ENCODE results near the gene THOC6. TPM values are rescaled to one million over a fixed set of nuclear protein-coding genes. Genes with fewer than 3 reads are reported as not detected.

Gene THOC6
- total and polyA plus RNA-seq, 9 of the 15 experiments (the other 6 are each of a cell fraction or from before 2014, with no cell fraction given): 2.5 to 65.4 (median 42.3) TPM

DNA sequence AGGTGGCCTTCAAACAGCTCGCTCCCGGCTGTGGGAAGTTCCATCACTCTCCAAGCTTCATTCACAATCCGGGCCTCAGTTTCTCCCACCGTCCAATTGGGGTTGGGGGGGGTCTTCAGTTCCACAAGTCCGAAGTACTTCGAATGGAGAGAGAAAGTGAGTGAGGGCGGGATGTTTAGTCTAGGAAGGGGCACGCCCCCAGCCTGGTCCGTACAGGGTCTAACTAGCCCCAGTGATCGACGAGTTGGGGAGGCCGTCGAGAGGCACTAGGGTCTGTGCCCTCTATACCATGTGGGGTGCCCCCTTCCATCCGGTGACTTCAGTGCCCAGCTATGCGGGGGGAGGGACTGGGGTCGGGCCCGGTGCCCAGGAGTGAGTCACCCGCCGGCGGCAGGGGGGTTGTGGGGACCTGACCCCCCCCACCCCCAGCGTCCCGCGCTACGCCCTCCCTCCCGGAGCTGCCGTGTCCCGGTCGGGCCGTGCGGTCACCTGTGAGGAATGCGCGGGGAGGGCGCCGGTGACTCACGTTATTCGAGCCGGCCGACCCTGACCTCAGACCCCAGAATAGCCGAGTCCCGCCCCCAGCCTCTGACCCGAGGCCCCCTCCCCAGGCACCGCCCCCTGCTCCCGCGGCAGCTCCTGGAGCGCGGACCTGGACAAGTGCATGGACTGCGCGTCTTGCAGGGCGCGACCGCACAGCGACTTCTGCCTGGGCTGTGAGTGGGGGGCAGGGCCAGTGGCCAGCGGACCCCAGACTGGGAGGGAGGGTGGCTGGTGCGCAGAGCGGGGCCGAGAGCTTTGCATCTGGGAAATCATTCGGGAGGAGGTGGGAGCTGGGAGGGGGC, 3.0 kb upstream of the THOC6 start (continued):
- TF ChIP-seq, protein P1, sequence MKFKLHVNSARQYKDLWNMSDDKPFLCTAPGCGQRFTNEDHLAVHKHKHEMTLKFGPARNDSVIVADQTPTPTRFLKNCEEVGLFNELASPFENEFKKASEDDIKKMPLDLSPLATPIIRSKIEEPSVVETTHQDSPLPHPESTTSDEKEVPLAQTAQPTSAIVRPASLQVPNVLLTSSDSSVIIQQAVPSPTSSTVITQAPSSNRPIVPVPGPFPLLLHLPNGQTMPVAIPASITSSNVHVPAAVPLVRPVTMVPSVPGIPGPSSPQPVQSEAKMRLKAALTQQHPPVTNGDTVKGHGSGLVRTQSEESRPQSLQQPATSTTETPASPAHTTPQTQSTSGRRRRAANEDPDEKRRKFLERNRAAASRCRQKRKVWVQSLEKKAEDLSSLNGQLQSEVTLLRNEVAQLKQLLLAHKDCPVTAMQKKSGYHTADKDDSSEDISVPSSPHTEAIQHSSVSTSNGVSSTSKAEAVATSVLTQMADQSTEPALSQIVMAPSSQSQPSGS (CRISPR knock-in tag; IDR thresholded peaks at IDR 0.05): no peak
- TF ChIP-seq SLC30A9 (CRISPR knock-in tag; IDR thresholded peaks at IDR 0.05) (no peak), PHTF2 (CRISPR knock-in tag; IDR thresholded peaks at IDR 0.05) (no peak), RAD21 (CRISPR knock-in tag; conservative IDR thresholded peaks at IDR 0.05 in 1 of 2, IDR thresholded peaks at IDR 0.05 in 1 of 2) (no peak), OTX1 (CRISPR knock-in tag; IDR thresholded peaks at IDR 0.05) (no peak), BDP1 (IDR thresholded peaks at IDR 0.05; ENCODE audit: insufficient read depth, insufficient read length) (no peak), CSDE1 (IDR thresholded peaks at IDR 0.05) (no peak), TRIM24 (IDR thresholded peaks at IDR 0.05) (no peak), ETV1 (tag; conservative IDR thresholded peaks at IDR 0.05; ENCODE audit: low read depth) (no peak), CBX2 (IDR thresholded peaks at IDR 0.05; ENCODE audit: insufficient read depth, low read length, poor library complexity, severe bottlenecking) (no peak), EGR1 (conservative IDR thresholded peaks at IDR 0.05) (peak; percentile 18), SMAD2 (IDR thresholded peaks at IDR 0.05; ENCODE audit: low read depth, low read length) (no peak), MECOM (CRISPR knock-in tag; IDR thresholded peaks at IDR 0.05) (no peak), MAFG (tag; conservative IDR thresholded peaks at IDR 0.05) (no peak), POLR2AphosphoS2 (IDR thresholded peaks at IDR 0.05; ENCODE audit: low read length) (no peak), HDAC6 (IDR thresholded peaks at IDR 0.05; ENCODE audit: low read depth, low read length) (no peak)
- TF ChIP-seq, protein P2, sequence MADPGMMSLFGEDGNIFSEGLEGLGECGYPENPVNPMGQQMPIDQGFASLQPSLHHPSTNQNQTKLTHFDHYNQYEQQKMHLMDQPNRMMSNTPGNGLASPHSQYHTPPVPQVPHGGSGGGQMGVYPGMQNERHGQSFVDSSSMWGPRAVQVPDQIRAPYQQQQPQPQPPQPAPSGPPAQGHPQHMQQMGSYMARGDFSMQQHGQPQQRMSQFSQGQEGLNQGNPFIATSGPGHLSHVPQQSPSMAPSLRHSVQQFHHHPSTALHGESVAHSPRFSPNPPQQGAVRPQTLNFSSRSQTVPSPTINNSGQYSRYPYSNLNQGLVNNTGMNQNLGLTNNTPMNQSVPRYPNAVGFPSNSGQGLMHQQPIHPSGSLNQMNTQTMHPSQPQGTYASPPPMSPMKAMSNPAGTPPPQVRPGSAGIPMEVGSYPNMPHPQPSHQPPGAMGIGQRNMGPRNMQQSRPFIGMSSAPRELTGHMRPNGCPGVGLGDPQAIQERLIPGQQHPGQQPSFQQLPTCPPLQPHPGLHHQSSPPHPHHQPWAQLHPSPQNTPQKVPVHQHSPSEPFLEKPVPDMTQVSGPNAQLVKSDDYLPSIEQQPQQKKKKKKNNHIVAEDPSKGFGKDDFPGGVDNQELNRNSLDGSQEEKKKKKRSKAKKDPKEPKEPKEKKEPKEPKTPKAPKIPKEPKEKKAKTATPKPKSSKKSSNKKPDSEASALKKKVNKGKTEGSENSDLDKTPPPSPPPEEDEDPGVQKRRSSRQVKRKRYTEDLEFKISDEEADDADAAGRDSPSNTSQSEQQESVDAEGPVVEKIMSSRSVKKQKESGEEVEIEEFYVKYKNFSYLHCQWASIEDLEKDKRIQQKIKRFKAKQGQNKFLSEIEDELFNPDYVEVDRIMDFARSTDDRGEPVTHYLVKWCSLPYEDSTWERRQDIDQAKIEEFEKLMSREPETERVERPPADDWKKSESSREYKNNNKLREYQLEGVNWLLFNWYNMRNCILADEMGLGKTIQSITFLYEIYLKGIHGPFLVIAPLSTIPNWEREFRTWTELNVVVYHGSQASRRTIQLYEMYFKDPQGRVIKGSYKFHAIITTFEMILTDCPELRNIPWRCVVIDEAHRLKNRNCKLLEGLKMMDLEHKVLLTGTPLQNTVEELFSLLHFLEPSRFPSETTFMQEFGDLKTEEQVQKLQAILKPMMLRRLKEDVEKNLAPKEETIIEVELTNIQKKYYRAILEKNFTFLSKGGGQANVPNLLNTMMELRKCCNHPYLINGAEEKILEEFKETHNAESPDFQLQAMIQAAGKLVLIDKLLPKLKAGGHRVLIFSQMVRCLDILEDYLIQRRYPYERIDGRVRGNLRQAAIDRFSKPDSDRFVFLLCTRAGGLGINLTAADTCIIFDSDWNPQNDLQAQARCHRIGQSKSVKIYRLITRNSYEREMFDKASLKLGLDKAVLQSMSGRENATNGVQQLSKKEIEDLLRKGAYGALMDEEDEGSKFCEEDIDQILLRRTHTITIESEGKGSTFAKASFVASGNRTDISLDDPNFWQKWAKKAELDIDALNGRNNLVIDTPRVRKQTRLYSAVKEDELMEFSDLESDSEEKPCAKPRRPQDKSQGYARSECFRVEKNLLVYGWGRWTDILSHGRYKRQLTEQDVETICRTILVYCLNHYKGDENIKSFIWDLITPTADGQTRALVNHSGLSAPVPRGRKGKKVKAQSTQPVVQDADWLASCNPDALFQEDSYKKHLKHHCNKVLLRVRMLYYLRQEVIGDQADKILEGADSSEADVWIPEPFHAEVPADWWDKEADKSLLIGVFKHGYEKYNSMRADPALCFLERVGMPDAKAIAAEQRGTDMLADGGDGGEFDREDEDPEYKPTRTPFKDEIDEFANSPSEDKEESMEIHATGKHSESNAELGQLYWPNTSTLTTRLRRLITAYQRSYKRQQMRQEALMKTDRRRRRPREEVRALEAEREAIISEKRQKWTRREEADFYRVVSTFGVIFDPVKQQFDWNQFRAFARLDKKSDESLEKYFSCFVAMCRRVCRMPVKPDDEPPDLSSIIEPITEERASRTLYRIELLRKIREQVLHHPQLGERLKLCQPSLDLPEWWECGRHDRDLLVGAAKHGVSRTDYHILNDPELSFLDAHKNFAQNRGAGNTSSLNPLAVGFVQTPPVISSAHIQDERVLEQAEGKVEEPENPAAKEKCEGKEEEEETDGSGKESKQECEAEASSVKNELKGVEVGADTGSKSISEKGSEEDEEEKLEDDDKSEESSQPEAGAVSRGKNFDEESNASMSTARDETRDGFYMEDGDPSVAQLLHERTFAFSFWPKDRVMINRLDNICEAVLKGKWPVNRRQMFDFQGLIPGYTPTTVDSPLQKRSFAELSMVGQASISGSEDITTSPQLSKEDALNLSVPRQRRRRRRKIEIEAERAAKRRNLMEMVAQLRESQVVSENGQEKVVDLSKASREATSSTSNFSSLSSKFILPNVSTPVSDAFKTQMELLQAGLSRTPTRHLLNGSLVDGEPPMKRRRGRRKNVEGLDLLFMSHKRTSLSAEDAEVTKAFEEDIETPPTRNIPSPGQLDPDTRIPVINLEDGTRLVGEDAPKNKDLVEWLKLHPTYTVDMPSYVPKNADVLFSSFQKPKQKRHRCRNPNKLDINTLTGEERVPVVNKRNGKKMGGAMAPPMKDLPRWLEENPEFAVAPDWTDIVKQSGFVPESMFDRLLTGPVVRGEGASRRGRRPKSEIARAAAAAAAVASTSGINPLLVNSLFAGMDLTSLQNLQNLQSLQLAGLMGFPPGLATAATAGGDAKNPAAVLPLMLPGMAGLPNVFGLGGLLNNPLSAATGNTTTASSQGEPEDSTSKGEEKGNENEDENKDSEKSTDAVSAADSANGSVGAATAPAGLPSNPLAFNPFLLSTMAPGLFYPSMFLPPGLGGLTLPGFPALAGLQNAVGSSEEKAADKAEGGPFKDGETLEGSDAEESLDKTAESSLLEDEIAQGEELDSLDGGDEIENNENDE (IDR thresholded peaks at IDR 0.05; ENCODE audit: low read depth, low read length): no peak

All from K562 (cell line).